GM21529 (cell line): ENCODE measurements around the gene MAPK8IP2.

Experiments used
- ATAC-seq: cut with Tn5 transposase; IDR thresholded peaks from one replicate; pipeline ENCODE4 v1.9.1; 2021; ENCODE audit not compliant: unreplicated experiment

MAPK8IP2 gene

DNA sequence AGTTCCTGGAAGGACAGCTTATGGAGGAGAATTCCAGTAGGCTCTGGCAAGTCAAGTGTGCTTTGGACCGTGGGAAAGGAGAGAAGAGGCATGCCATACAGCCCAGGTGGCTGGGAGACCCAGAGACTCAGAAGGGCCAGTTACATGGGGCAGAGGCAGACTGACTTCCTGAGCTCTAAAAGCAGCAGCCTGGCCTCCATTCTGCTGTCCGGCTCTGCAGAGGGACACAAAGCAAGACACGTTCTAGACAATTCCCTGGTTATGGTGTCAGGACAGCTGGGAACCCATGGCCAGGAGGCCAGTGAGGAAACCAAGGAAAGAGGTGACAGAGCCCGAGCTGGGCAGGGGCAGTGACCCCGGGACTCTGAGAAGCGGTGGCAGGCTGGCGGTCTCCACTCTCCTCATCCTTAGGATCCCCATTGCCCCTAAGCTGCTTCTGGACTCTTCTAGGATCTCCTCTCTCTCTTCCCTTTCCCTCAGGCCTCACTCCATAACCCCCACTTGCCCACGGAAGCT, 25.1 kb upstream of the MAPK8IP2 start:
- ATAC-seq: no peak

DNA sequence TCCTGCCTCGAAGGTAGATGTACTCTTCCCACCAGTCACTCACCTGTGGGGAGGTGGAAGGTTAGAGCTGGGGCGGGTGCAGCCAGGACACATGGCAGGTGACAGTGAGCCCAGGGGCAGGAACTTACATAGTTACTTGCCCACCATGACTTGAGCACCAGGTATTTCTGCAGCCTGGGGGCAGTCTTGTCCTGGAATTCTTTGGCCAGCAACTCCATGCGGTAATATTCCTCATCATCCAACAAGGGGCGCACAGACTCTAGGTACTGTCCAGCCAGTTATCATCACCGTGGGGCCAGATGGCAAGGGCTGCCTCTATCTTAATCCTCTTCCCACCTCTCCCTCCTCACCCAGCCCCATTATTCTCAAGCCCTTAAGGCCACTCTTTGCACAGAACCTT, 24.5 kb upstream of the MAPK8IP2 start:
- no peak for ATAC-seq

DNA sequence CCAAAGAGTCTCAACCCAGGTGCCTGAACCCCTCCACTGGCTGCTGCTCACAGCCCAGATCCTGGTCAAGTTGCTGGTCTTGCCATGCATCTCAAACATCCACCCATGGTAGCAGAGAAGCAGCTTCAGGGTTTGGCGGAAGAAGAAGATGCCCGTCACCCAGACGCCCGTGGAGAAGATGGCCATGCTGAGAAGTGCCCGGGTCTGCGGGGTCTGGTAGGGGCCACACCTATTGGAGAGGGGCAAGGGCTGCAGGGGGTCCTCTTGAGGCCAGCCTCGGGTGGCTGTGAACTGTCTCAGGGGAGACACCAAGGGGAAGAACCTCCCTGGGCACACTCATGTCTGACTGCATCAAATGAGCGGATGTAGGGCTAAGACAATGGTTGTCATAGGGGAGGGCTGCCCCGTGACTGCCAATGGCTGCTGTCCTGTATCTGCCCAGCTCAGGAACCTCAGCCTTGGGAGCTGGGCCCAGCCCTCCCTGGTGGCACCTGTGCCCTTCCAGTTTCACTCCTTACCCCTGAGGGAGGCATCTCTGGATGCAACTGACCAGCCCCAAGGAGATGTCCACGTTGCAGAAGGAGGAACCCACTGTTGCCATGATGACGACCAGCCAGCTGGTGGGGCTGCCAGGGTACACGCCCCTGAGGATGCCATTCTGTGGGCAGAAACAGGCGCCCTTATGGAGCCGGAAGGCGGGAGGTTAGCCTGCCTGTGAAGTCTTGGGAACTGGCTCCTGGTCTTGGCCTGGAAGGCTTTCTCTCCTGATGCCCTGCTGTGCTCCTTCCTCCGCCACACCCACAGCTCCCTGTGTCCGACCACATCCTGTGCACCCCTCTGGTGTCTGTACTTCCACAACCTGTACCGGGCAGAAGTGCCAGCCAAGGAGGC, 23.5 kb upstream of the MAPK8IP2 start:
- ATAC-seq: no peak

DNA sequence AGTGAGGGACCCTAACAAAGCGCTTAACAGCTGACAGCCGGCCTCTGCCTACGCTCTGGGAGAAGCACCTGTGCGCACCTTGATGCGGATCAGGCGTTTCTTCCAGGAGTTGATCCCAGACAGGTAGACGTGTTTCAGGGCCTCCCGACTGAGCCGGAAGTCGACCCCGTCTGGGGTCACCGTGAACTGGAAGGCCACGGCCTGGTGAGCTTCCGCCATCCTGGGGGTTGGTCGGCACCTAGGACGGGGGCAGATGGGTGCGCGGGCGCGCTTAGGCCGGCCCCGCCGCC, 23.0 kb upstream of the MAPK8IP2 start:
- no peak for ATAC-seq

DNA sequence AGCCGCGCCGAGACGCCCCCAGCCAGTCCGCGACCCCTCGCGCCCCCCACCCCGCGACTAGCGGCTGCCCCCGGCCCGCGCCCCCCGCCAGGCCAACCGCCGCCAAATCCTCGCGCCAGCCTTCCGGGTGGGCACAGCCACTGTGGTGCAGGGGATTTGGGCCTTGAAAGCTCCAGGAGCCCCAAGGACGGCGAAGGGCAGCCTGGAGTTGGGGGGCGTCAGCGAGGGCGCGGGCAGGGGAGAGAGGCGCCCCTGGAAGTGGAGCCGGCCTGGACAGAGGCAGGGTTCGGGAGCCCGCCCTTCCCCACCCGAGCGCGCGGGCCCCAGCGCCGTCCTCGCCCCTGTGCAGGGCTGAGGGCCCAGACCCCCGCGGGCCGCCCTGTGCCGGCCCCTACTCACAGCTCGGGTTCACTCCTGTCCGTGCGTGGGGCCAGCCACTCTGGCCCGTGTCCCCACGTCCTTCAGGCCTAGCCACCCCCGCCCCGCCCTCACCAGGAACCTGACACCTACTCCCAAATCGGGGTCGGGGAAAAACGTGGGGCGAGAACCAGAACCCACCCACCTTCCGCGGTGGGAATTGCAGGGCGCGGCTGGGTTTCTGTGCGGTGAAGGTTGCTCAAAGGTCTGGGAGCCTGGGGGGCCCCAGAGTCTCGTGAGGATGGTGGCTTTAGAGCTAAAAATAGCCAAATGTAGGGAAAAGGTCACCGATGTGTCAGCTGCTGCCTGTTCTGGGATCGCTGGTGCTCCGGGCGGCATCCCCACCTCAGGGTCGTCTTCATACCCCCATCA, 22.4 kb upstream of the MAPK8IP2 start, which contains the start of gene CPT1B:
CPT1B (minus strand) TSS at position 441 of the 789 bp plus-strand sequence. CDS start 512 bp downstream, outside the sequence.
- no peak for ATAC-seq

DNA sequence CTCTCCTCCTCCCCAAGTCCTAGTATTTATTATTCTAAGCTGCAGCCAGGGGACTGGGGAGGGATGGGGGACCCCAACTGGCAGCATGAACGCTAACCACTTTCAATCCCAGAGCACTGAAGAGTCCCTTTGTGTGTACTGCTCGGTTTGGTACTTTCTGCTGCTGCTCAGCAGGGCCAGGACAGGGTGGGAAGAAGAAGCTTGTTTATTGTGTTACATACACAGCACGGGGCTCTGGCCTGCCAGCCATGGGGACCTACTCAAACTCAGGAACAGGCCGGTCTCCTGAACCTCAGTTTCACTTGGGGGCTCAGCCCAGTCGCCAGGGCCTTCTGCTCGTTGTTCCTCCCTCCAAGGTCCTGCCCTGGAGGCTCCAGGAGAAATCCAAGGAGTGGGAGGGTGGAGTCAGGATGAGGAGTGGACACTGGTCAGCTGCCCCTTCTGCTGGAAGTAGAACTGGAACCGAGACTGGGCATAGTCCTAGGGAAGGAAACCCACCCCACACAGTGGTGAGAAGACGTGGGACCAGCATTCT, 21.8 kb upstream of the MAPK8IP2 start:
- no peak for ATAC-seq

DNA sequence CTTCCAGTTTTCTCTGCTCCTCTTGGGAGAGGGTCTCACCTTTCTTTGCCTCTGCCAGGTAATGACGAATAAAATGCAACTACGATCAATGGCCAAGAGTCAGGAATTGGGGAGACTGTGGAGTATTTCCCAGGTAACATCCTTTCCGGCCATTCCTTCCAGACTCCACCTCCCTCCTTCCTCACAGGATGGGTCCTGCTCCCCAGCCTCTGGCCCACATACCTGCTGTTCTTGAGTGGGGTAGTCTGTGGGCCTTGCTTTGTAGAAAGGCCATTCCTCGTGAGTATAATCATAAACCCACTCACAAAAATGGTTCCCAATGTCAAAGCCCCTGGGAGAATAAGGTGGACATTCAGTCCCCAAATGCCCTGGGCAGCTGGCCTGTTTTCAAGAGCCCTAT, 20.8 kb upstream of the MAPK8IP2 start:
- ATAC-seq: no peak

DNA sequence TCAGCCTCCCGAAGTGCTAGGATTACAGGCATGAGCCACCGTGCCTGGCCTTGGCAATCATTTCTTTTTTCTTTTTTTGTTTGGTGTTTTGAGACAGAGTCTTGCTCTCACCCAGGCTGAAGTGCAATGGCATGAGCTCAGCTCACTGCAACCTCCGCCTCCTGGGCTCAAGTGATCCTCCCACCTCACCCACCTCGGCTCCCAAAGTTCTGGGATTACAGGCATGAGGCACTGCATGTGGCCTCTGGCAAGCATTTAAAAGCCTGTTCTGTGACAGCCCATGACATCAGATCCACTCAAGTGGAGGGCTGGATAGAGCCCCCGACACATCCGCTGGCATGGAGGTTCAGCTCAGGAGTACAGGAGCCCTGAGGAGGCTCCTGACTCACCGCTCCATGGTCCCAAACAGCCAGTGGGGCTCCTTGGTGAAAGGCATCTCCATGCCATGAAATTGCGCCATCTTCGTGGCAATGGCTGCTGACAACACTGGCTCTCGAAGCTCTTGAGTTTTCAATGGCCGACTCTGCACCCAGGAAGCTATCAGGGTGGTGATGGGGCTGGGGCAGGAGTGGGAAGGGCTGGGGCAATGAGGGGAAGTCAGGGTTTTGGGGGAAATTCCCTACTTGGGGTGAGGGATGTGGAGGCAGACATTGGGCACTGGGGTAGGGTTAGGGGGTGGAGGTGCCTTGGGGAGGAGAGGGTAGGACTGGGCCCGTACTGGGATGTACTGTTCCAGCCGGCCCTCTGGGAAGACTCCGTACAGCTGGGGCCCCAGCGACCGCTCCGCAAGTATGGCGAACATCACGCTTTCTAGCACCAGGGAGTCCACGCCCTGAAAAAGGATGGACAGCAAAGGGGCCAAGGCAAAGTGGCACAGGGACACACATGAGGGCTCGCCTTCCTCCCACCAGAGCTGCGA, 19.3 kb upstream of the MAPK8IP2 start:
- no peak for ATAC-seq

DNA sequence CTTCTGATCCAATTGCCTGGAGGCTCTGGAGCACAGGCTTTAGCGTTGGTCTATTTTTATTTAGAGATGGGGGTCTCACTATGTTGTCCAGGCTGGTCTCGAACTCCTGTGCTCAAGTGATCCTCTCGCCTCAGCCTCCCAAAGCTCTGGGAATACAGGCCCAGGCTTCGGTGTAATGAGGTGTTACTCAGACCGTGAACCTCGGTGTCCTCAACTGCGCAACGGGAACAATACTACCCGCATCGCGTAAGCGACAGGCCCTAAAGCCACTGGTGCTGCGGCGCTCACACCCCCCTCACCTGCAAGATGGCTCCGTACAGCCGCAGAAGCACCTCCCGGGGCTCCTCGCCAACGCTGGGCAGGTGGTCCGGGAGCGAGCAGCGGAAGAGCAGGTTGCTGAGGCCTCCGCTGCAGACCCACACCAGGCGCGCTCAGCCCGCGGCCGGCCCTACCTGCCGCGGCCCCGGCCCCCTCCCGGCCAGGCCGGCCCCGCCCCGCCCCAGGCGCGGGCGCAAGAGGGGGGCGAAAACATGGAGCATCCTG, 18.6 kb upstream of the MAPK8IP2 start:
- no peak for ATAC-seq

DNA sequence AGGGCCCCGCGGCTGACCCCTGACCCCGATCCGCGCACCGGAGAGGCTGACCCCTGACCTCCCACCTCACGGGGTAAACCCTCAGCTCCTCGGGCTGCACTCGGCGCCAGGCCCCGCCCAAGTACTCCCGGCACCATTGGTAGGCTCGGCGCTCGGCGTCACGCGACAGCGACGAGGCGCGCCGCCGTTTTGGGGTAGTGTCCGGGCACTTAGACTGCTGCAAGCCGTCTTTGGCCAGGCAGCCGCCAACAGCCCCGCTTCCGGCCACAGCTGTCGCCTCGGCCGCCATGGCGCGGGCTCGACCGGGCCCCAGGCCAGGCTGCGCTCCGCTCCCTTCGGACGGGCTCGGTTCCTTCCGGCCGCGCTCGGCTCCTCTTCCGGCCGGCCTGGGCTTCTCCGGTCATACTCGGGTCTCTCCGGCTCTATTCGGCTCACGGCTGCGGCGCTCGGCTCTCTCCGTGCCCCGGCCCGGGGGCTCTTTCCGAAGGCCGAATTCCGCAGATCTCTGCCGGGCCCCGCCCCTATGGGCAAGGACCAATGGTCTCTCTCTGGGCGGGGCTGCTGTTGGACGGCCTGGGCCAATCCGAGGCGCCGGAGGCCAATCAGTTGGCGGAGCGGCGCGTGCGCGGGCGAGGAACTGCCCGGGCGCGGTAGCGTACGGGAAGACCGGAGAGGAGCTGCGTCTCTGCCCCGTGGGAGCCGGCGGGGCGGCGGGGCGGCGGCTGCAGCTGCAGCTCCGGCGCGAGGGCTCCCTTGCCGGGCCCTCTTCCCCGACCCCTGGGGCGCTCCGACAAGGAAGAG, 17.9 kb upstream of the MAPK8IP2 start, which contains the start of gene CHKB:
CHKB (minus strand) TSS at position 357 of the 801 bp plus-strand sequence; CDS start at position 289, 68 bp downstream.
- peak; percentile 84 for ATAC-seq

DNA sequence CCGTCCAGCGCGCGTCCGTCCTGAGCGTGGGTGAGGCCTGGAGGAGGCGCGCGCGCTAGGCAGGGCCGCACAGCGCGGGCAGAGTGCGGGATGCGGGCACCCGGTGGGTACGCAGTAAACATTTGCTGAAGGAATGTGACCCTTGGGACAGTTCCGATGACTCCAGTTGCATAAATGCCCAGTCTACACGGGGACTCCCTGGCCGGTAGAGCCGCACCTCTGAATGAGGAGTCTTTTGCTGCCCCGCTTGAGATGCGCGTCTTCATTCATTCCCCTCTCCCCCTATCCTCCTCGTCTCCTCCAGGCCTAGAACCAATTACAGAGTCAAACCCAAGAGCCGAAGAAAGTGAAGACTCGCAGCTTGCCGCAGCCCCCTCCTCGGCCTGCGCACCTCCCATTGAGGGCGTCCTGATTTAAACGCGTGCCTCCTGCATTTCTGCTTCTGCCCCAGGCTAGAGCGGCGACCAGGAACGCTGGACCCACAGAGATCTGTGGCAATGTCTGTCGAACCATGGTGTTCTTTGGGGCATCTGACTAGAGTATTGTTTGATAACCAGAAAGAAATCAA, 17.2 kb upstream of the MAPK8IP2 start:
- peak; percentile 22 for ATAC-seq

DNA sequence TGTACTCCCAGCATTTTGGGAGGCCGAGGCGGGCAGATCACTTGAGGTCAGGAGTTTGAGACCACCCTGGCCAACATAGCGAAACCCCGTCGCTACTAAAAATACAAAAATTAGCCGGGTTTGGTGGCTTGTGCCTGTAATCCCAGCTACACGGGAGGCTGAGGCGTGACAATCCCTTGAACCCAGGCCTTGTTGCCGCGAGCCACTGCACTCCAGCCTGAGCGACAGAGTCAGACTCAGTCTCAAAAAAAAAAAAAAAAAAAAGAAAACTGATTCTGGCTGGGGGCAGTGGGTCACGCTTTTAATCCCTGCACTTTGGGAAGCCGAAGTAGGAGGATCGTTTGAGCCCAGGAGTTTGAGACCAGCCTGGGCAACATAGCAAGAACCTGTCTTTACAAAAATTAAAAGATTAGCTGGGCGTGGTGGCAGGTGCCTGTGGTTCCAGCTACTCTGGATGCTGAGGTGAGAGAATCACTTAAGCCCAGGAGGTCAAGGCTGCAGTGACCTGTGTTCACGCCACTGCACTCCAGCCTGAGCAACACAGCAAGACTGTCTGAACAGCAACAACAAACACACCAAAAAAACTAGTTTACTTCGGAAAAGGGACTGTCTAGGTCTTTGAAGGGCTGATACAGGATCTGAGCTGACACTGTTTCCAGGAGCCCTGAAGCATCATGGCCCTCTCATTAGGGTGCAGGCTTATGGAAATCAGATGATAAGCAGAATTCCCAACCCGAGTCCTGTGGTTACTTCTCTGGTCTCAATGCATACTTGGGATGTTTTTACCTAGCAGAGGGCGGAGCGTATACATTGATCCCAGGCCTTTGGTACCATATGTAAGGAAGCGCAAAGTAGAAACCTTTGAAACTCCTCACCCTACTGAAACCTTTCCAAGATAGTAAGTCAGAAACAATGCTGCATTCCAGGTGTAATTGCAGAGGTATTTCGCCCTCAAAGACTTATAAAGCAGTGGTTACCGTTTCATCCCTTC, 16.2 kb upstream of the MAPK8IP2 start:
- no peak for ATAC-seq

DNA sequence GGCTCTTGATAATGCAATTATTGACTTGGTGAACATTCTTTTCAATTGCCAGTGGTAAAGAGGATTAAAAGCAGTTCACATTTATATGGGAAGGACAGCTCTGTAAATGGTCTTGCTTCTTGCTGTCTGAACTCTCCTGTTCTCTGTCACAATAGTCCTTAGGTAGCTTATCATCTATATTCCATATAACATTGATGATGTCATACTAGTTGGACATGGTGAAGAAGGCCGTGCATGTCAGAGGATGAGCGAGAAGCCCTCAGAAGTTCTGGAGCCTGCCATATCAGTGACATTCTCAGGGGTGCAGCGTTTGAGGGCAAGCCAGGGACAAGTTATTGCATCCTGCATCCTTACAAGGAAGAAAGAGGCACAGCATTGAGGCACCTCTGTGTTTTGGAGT, 15.4 kb upstream of the MAPK8IP2 start:
- no peak for ATAC-seq

DNA sequence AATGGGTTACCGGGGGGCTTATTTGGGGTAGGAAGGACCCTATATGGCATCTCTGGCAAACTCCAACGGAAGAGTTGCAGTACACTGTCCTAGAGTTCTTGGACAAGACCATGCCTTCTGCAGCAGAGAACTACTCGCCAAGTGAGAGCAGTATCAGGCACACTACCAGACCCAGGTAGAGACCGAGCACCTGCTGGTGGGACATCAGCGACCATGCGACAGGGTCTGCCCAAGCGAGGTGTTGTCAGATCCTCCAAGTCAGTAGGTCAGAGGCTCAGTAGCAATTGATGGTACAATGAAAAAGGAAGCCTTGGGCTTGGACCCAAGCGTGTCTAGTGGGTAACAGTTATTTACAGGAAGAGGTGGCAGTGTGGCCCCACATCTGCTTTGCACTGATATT, 14.8 kb upstream of the MAPK8IP2 start:
- no peak for ATAC-seq

DNA sequence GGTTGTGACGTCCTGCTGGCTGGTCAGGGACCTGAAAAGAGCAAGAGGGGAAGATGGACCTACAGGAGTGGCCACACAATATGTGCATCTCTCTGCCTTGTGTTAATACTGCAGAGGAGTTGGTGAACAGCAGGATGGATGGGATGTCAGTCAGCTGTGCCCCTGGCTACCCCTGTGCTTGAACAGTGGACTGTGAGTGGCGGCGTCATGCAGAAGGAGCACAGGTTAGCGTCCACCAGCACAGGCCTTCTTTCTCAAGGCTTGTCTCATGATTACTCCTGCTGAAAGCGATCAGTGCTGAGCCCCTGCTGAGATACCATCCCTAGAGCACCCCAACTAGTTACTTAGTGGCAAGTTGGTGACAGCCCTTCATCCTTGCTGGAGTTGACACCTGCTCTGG, 14.2 kb upstream of the MAPK8IP2 start:
- no peak for ATAC-seq

DNA sequence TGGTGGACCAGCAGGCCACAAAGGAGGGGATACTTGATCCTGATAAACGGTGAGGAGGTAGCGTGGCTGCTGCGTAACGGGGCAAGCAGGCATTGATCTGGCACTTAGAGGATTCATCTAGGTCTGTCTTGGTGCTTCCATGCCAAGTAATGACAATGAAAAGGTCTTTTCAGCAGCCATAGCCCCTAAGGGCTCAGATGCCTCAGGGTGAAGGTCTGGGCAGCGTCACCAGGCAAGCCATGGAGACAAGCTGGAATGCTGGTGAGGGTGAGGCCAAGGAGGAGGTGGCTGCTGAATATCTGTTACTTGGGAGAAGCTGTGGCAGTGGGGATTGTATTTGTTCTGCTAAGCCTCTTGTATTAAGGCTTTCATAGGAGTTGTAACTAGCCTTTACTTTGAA, 13.2 kb upstream of the MAPK8IP2 start:
- ATAC-seq: no peak

DNA sequence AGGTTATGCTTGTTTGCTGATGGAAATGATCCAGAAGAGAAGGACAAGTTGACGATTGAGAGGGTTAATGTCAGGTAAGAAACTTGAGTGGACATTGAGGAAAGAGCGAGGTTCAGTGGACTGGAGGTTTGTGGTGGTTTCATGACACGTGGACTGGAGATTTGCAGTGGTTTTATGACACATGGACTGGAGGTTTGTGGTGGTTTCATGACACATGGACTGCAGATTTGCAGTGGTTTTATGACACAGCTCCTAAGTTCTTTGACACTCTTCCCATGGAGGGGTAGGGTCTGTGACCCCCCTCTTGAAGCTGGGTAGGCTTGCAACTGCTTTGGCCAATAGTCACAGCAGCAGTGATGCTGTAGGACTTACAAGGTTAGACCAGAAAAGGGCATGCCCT, 5.4 kb upstream of the MAPK8IP2 start:
- no peak for ATAC-seq

DNA sequence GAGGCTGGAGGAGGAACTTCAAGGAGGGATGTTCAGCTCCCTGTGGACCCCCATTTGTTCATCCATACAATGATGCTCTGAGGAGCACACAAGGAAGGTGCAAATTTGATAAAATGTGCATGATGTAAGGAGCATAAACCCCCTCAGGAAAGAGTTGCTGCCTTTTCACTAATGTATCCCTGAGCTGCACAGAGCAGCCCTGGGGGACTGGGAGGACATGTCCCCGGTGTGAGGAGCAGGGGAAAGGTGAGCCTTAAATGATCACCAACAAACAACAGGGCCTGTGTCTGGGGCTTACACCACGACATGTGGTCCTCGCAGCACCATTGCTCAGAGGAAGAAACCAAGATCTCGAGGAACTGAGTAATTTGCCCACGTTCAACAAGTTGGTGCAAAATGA, 3.5 kb upstream of the MAPK8IP2 start:
- ATAC-seq: no peak
